HTERT RPE-1 (cell line): ENCODE results near the gene C17orf75.

Source experiments
- in situ Hi-C: fragments of 300-500 bp; cut with MboI; formaldehyde crosslinking; loops from 4 replicates; pipeline ENCODE4 v1.14.3; 2020; ENCODE audit warnings: low sequenced_read_pairs

Gene C17orf75

DNA sequence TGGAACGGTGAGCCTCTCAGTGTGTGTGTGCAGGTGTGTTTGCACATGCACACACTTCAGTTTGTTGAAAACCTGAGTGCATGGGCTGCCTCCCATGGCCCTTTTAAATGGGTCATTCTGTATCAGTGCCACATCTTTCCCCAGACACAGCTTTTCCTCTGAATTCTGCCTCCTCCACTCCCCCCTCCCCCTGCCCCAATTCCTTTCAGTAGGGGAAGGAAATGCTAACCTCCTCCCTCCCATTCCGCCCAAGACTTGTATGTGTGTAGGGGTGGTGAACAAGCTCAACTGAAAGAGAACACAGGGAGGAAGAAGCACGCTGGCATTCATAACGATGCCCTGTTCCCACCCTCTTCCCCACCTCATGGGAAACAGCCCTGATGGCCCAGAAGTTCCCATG, 34.3 kb downstream of the C17orf75 start:
- in situ Hi-C loops, result no loop called here

DNA sequence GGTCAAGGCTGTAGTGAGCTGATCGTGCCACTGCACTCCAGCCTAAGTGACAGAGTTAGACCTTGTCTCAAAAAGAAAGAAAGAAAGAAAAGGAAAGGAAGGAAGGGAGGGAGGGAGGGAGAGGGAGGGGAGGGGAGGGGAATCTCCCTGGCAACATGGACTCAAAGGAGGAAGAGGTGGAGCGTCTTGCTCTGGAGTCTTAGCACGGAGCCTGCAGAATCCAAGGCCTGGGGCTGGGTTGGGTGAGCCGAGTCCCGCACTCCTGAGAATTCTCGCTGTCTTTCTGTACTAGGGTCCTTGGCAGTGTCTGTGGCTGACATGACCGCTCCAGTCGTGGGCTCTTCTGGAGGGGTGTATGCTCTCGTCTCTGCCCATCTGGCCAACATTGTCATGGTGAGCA, 36.9 kb downstream of the C17orf75 start:
- in situ Hi-C loops, result no loop called here

DNA sequence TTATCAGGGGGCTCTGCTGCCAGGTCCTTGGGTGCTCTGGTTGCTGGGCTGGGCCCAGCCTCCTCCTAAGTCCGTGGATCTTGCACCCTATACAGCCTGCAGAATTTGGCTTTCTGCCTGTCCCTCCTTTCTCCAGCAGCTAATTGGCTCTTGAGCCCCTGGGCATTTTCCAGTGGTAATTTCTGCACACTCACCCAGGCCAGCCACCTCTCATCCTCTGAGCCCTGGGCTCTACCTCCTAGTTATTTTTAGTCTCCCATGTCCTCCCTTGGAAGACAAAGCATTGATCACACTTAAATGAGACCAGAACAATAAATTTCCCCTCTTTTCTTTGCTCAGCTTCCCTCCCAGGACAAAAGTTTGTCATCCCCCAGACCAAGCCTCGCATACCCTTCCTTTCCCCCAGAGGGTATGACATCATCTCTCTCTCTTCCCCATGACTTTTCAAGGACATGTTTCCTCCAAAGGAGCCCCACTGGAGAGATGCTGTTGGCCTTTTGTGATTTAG, 38.1 kb downstream of the C17orf75 start:
- in situ Hi-C loops, result no loop called here

DNA sequence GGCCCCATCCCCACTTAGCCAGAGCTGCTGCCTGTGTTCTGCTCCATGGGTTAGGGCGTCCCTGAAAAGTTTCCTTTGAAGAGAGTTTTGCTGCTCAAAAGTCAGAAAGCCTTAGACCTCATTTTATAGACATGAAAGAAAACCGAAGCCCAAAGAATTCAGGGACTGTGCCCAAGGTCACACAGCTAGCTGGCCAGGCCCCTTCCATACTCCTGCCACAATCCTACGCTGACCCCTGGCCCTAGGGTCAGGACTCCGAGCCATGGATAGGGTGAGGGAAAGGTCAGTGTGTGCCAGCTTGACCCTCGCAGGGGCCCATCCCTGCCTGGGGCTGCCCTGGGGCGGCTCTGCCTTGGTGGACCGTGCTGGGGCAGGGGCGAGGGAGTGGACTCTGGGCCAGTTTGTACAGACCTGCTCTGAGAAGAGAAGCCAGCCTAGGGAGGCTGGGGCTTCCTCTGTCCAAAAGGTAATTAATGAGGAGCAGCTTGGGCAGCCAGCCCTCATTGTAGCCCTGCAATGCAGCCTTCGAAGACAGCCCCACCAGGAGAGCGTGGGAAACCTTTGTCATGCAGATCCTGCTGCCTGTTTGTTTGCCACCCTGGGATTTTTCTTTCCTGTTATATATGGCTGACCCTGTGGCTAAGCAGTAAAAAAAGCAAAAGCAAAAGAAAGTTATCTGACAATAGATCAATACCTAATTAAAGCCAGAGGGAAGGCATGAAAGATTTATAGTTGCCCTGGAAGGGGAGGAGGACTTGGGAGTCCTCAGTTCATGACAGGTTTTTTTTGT, 38.9 kb downstream of the C17orf75 start:
- in situ Hi-C loops, result no loop called here

DNA sequence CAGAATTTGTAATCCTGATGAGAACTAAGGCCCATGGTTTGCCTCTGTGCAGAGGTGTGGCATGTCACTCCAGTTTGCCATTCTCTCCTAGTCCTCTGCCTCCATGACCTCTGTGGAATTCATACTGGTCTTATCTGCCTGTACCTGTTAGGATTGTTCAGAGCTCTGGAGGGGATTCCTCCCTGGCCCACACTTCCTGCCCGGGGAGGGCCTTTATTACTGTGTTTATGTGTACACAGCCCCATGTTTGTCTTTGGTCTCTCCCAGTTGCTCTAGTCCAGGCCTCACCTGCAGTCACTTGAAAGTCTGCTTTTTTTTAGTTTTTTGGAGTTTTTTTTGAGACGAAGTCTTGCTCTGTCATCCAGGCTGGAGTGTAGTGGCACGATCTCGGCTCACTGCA, 39.9 kb downstream of the C17orf75 start:
- in situ Hi-C loops, result no loop called here

DNA sequence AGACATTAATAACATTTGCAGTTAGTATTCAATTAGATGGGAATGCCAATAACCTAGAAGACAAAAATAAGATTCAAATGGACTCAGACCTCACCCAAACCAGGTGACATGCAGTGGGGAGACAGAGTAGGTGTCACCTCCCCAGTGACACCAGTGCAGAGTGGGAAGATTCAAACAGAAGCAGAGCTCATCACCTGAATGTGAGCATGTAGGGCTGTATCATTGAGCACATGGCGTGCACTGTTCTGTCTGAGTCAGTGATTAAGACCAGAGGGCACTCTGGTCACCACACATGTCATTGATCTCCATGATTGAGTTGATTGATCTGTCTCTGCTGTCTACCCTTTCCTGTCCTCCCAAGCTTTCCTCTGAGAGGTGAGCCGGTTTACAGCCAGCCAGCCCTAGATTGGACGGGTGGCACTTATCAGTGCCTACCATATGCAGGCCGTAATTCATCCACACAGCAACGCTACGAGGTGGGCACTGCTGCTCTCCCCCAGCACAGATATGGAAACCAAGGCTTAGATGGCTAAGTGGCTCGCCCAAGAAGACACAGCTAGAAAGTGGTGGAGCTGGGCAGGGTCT, 42.3 kb downstream of the C17orf75 start:
- in situ Hi-C loops, result no loop called here

DNA sequence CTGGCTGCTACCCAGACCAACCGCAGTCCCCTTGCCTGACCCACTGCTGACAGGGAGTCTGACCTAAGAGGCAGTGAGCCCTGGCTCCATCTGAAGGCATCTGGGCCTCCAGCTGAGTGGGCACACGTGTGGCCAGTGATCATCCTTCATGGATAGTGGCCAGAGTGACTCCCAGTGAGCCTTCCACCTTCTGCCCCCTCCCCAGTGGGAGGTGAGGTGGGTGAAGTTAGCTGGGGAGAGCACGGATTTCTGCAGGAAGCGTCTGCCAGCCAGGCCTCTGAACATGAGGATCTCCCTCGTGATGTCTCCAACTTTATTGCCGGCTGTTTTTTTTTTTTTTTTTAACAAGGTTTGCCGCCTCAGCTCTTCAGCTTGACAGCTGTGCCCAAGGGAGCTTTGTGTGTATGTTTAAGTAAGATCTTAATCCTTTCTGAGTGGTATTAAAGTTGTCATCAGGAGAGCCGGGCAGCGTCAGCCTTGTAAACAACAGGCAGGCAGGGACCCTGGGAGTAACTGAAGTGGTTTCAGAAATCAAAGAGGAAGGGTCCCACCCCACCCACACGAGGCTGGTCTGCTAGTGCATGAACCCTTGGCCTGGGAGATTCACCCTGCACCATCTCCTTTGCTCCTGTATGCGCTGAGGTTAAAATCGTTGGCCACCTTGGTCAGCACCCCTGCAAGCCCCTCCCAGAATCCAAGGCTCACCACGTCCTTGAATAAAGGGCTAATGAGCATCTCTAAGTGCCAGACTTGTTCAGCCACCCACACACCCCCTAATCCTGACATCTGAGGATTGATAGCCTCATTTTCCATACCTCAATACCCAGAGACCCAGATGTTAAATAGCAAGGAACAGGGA, 43.0 kb downstream of the C17orf75 start:
- in situ Hi-C loops, result no loop called here

DNA sequence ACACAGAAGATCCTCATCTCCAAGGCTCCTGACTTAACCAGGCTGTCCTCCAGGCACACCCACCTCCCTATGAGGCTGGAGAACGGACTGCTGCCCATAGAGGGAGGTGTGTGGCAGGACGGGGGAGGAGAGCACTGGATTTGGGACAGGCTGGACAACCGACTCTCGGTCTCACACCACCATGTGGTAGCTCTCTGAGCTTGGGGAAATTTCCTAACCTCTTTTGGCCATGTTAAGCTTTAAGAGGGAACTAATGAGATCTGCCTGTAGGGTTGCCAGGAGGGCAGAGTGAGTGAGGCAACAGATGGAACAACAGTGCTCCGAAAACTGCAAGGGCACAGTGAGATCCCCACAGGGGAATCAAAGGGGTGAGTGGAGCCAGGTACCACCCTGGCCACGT, 43.7 kb downstream of the C17orf75 start:
- in situ Hi-C loops, result no loop called here

DNA sequence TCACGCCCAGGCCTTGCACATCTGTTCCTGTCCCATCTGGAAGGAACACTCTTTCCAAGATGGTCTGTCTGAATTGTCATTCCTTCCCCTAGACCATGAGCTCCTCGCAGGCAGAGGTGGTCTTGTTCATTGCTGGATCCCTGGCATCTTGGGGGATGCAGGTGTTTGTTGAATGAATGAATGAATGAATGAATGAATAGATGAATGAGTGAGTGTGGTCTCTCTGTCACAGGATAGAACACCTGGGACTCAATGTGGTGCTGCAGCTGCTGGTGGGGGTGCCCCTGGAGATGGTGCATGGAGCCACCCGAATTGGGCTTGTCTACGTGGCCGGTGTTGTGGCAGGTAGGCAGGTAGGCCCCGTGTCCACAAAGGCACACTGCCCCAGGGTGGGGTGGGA, 44.1 kb downstream of the C17orf75 start:
- in situ Hi-C loops, result no loop called here

DNA sequence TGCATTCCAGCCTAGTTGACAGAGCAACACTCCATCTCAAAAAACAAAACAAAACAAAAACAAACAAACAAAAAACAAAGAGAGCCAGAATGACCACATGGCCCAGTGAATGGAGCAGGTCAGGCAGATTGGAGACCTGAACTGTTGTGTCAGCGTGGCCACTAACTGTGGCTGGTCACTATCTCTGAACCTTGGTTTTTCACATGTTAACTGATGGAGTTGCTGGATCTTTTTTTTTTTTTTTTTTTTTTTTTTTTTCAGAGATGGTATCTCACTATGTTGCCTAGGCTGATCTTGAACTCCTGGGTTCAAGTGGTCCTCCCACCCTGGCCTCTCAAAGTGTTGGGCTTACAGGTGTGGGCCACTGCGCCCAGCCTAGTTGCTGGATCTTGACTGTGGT, 44.5 kb downstream of the C17orf75 start:
- in situ Hi-C loops, result no loop called here

DNA sequence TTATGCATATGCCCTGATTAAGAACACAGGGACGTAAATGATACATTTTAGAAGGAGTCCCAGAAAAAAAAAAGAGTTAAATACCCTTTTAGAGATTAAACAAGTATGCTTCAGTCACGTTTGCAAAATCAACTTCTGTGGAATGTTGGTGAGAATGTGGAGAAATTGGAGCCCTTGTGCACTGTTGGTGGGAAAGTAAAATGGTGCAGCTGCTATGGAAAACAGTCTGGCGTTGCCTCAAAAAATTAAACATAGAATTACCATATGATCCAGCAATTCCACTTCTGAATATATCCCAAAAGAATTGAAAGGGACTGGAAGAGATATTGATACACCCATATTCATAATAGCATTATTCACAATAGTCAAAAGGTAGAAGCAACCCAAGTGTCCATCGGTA, 49.9 kb downstream of the C17orf75 start:
- in situ Hi-C loops, result no loop called here

DNA sequence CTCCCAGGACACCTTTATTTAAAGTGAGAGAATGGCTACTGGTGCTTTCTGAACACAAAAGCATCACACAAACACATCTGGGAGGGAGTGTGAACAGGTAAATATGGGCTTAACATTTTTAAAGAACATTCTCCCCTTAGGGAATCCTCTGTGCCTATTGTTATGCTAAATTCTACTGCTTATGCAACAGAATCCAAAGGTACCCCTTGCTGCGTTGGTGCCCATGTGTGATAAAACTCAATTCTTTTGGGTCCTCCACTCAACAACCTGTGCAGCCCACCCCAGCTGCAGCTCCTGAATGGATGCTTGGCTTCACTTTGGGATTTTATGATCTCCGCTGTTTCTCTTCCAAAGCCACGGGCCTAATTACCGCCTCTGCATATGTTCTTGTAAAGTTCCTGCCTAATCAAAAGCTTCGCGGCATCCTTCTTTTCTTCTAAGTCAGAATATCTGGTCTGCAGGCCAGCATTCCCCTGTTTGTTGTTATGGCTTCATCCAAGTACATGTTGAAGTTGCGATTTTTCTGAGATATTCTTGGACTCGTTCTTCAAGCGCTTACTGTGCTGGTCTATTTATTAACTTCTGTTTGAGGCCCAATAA, 52.4 kb downstream of the C17orf75 start:
- in situ Hi-C loops, result no loop called here

DNA sequence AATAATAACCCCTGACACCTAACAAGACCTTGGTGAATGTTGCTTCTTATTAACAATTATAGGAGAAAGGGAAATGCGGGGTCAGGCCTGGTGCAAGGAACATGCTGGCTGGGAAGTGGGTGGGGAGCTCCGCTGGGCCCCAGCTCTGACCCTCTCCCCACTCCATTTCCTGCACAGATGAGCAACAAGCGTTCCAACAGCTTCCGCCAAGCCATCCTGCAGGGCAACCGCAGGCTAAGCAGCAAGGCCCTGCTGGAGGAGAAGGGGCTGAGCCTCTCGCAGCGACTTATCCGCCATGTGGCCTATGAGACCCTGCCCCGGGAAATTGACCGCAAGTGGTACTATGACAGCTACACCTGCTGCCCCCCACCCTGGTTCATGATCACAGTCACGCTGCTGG, 53.4 kb downstream of the C17orf75 start:
- in situ Hi-C loops, result no loop called here

DNA sequence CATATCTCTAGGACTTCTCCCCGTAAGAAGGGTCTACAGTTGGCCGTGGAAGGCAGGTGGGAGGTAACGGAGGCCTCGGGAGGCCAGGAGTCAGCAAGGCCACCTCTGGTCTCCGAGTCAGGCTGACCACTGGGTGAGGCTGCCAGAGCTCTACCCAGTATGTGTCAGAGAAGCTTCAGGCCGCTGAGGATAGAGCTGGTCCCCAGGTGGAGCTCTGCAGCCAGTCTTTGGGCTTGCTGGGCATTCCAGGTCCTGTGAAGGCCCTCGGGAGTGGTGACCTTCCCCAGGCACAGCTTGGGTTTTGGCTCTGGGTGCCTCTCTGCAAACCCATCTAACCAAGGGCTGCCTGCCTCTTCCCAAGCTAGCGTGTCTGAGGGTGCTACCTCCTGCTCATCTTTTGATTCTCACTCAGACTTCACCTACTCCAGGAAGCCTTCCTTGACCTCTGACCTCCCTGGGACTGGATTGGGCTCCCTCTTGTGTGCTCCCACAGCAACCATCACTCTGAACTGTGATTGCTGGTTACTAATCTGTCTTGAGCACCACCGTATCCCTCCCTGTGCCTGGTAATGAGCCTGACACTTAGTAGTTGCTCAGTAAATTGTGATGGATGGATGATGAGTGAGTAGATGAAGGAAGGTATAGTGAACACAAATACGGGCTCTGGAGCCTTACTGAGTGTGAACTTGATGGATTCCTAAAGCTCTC, 54.0 kb downstream of the C17orf75 start:
- in situ Hi-C loops, result no loop called here

DNA sequence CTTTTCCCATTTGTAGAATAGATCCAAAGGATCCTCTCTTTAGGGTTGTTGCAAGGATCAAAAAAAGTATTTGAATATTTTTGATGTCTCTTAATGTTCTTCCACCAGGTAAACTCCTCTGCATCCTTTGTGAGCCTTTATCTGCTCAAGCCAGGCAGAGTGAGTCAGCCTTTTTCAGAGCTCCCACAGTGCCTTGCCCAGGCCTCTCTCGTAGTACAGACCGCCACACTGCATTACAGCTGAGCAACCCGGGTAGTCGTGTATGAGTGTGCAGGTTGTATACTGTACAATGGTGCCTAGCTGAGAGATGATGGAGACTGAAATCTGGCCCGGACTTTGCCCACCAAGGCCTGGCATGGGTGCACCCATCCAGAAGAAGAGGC, 55.5 kb downstream of the C17orf75 start:
- in situ Hi-C loops, result no loop called here

DNA sequence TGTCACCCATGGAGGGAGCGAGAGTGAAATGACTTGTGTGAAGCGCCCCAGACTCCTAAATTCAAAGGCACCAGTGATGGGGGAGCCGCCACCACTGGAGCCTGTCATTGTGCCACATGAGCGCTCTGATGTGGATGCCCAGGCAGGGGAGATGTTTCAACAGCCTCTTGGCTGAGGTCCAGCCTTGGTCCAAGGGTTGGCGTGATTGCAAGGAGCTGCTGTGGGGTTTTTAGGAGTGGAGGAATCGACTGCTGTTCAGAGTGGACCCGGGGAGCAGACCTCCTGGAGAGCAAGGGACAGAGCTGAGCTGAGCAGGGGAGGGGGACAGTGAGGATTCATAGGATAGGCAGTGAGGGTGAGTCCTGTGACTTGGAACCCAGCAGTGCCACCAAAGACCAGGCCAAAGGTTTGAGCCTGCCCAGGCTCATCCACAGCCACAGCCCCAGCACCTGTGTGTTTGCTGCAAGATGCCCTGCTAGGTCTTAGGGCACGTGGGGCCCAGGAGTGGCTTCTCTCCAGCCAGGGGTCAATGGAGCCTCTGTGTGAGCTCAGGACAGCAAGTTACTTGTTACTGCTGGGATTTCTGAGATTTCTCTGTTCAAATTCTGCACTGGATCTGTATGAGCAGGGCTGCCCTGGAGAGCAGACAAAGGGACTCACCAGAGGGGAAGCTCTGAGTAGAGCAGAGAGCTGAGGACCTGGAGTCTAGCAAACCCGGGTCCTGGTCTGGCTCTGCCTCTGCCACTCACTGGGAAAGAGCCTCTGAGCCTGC, 56.0 kb downstream of the C17orf75 start:
- in situ Hi-C loops, result no loop called here

DNA sequence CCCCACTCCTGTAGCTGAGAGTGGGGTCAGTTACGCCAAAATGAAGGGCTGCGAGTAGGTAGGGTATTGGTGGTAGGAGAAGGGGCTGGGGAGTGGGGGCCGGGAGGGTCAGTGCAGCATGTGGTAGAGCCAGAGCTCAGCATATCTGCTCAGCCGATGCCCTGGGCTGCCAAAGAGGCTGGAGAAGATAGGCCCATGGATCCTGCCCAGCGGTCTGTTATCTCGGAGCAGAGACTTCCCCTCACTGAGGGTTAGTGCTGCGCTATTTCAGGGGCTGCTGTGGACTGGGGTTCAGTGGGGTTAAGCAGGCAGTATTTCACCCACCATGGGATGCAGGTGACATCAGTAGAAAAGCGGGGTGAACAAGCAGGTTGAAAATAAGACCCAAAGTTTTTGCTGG, 56.7 kb downstream of the C17orf75 start:
- in situ Hi-C loops, result no loop called here

DNA sequence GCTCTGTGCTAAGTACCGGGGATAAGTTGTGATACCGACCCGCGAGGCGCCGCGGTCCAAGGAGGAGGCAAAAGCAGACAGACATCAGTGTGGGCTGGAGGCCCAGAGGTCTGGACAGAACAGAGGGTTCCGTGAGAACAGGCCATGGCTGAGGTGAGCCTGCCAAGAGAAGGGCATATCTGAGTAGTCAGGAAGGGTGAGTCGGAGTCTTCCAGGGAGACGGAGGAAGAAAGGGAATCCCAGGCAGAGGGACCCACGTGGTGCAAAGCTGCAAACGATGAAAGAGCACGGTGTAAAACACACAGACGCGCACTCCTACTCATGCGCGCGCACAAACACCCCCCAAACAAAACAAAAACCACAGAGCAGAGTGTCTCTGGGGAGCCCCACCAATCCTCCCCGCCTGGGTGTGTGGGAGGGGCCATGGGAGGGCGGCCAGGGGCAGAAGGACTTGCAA, 58.2 kb downstream of the C17orf75 start:
- in situ Hi-C loops, result no loop called here

DNA sequence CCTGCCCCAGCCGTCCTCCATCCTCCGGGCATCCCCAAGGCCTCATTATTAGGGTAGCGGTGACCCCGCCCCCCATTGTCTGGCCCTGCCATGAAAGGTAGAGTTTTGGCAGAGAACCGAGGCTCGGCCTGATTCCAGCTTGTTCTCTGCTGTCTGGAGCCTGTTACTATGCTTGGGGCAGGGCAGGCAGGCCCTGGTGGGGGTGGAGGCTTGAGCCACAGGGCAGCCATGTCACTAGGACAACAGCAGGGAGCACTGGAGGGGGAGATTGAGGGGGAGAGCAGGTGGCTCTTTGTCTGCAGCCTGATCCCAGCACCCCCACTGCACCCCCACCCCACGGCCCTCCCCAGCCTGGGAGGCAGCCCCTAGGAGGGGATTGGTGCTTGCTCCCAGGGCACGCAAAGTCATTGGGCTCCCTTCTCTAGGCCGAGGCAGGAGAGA, 60.9 kb downstream of the C17orf75 start:
- in situ Hi-C loops, result no loop called here
